Bronchial smooth muscle cell (primary cell): ENCODE data around the gene GRIA4. TPM values are rescaled to one million over a fixed set of nuclear protein-coding genes. Genes with fewer than 3 reads are reported as not detected.

ENCODE experiments used
- total RNA-seq: library from RNA; depleted of rRNA; stranded (reverse); fragments of >200 nt; gene quantifications from 2 replicates; pipeline ENCODE4 v1.2.1, GENCODE V29; 2014

GRIA4 gene
- total RNA-seq = under 0.01 TPM in 1 of 2 replicates, not detected in the other

DNA sequence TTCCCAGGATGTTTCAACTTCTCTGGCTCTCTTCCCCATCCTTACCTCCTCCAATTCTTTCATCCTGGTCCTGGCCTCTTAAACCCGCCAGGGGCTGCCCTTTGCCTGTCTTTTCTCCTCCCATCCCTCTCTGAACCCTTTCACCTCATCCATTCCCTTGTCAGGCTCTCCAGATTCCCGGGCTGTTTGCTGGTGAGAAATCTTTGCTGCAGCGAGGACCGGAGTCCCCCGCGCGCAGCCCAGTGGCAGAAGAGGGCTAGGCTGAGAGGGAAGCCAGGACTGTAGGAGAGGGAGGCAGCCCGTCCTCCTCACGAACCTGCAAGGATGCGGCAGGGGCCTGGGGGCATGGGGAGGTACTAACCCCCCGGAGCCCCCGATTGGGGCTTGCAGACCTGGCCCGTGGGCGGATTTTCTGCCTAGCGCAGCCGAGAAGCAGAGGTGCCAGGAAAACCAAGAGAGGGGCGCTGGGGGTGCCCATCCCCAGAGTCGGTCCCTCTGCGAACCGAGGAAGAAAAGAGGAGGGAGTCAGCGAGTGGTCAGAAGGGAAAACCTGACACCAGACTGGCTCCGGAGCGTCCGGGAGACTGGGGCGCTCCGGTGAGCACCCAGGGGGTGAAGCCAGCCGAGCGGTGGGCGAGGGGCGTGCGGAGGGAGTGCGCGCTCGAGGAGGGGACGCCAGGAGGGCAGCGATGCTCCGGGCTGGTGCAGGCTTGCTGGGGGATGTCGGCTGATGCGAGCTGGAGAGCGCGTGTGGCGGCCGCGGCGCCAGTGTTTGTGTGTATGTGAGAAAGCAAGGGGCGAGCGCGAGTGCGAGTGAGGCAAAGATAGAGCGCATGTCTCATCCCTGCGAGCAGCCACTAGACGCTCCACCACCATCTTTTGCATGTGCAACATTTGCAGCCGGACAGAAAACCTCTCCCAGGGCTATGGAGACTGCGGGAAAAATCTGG, at the start of gene GRIA4:
Gene GRIA4 (plus strand): TSS at position 242 of the 950 bp plus-strand sequence. CDS start 925 bp downstream, outside the sequence.

DNA sequence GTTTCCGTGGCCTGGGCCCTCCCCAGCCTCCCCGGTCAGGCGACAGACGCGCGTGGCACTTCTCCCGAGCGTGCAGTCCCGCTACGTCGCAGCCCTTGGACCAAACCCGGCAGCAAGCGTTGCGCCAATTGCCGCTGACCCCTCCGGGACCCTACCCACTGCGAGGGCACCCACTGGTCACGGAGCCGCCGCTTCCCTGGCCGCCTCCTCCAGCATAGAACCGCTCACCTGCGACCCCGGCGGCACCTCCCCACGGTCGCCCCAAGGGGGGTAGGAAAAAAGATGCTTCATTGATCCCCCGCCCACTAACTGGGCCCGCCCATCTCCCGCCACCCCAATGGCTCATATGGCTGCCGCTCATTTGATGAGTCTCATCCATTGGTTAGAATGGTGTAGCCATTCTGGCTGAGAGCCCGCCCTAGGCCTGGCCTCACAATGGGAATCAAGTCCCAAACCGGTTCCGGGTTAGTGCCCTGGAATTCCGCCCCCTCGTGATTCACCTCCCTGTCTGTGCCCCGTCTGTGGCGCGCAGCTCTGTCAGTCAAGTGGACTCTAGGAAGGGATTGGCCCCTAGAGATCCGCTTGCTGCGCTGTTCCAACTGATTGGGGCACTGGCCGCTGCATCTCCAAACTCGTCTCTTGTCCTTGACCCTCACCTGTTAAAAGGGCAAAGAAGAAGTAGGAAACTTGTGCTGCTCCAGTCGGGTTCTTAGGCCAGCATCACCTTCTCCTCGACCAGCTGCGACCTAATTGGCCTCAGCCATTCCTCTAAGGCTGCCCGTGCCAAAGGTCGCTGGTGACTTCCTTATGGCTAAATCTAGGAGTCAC, 412.3 kb downstream of the GRIA4 start, which contains the start of gene MSANTD4:
Gene MSANTD4 (minus strand): TSS at position 274 of the 828 bp plus-strand sequence. CDS start 11,323 bp downstream, outside the sequence.

